K562 (cell line): Measurements from ENCODE around the gene EGFL7. TPM values are rescaled to one million over a fixed set of nuclear protein-coding genes. Genes with fewer than 3 reads are reported as not detected.

Source experiments
- ASH1L ChIP-seq: fragments of 450-650 bp; IDR thresholded peaks from 2 replicates; pipeline ENCODE4 v1.6.1; 2018; ENCODE audit warnings: borderline replicate concordance, mild to moderate bottlenecking, low read depth; ENCODE audit not compliant: partially characterized antibody
- ATF2 ChIP-seq: sonication (generic); formaldehyde crosslinking; IDR thresholded peaks from 2 replicates; pipeline ENCODE4 v1.8.1; 2022; ENCODE audit warnings: missing genetic modification reagents
- CXXC5 ChIP-seq: fragments of 250-450 bp; sonication (Bioruptor Pico); IDR thresholded peaks from 2 replicates; pipeline ENCODE4 v1.8.0; 2022; ENCODE audit warnings: inconsistent platforms, mild to moderate bottlenecking, moderate library complexity
- EZH2 ChIP-seq: IDR thresholded peaks from 2 replicates; pipeline ENCODE4 v1.6.1; 2012; ENCODE audit warnings: low read depth, mild to moderate bottlenecking, inconsistent platforms, low read length, borderline replicate concordance
- FOXA1 ChIP-seq: fragments of 450-650 bp; IDR thresholded peaks from 2 replicates; pipeline ENCODE4 v1.6.1; 2016; ENCODE audit warnings: mild to moderate bottlenecking, borderline replicate concordance
- GMEB1 ChIP-seq: fragments of 250-450 bp; sonication (Bioruptor Pico); IDR thresholded peaks from 2 replicates; pipeline ENCODE4 v1.4.0; 2020; ENCODE audit warnings: mild to moderate bottlenecking
- GTF3C2 ChIP-seq: IDR thresholded peaks from 3 replicates; pipeline ENCODE4 v1.6.1; 2011; ENCODE audit warnings: borderline replicate concordance, mild to moderate bottlenecking, moderate library complexity; ENCODE audit not compliant: insufficient read length; ENCODE audit errors: extremely low read depth
- MITF ChIP-seq: IDR thresholded peaks from 2 replicates; pipeline ENCODE4 v1.6.1; 2014; ENCODE audit warnings: antibody characterized with exemption
- MLLT1 ChIP-seq, 2 experiments: fragments of 450-650 bp; IDR thresholded peaks; 2 replicates each; pipeline ENCODE4 v1.6.1; 2016
- POLR3A ChIP-seq: IDR thresholded peaks from 2 replicates; pipeline ENCODE4 v1.6.1; 2011; ENCODE audit warnings: borderline replicate concordance, mild to moderate bottlenecking, moderate library complexity; ENCODE audit not compliant: insufficient read length, insufficient read depth; ENCODE audit errors: extremely low read depth
- PPARD ChIP-seq: fragments of 250-450 bp; sonication (Bioruptor Pico); IDR thresholded peaks from 2 replicates; pipeline ENCODE4 v1.8.0; 2022; ENCODE audit warnings: inconsistent platforms, mild to moderate bottlenecking, moderate library complexity
- RBFOX2 ChIP-seq: fragments of 200-400 bp; formaldehyde crosslinking; IDR thresholded peaks from 2 replicates; pipeline ENCODE4 v1.6.1; 2017; ENCODE audit warnings: low read depth, mild to moderate bottlenecking, low read length, moderate library complexity
- RBM17 ChIP-seq: fragments of 200-400 bp; formaldehyde crosslinking; IDR thresholded peaks from 2 replicates; pipeline ENCODE4 v1.6.1; 2017; ENCODE audit warnings: low read depth, mild to moderate bottlenecking, low read length, borderline replicate concordance
- SRSF7 ChIP-seq: fragments of 200-400 bp; formaldehyde crosslinking; optimal IDR thresholded peaks from 2 replicates; pipeline ENCODE3; 2017; ENCODE audit warnings: mild to moderate bottlenecking, low read depth, low read length
- ZFP30 ChIP-seq: fragments of 250-450 bp; sonication (Bioruptor Pico); IDR thresholded peaks from 2 replicates; pipeline ENCODE4 v1.8.0; 2022; ENCODE audit warnings: moderate library complexity, mild to moderate bottlenecking, inconsistent platforms, borderline replicate concordance
- ZNF511 ChIP-seq: sonication (generic); formaldehyde crosslinking; IDR thresholded peaks from 2 replicates; pipeline ENCODE4 v1.8.0; 2022; ENCODE audit warnings: mild to moderate bottlenecking, missing genetic modification reagents
- polyA plus RNA-seq, 8 experiments: library from polyadenylated mRNA; depleted of rRNA in 4 of 8; stranded (reverse) in 5 of 8; unstranded in 3 of 8; fragments of >200 nt; fragmentation: Nextera tagmentation in 2 of 8; fragmentation: Illumina TruSeq in 1 of 8; extraction: Ambion mirVana in 2 of 8; extraction: Trizol in 1 of 8; gene quantifications; 2 replicates each; pipeline versions ENCODE4 v1.2.1 to v1.2.3, GENCODE V29; 2011 to 2014; ENCODE audit warnings: inconsistent platforms in 1 of 8, missing spikeins in 1 of 8
- total RNA-seq, 7 experiments: library from RNA; depleted of rRNA in 6 of 7; stranded (reverse); fragments of >200 nt in 6 of 7; fragmentation: Illumina TruSeq in 2 of 7; extraction: Trizol in 2 of 7; gene quantifications; 2 replicates each; pipeline versions ENCODE4 v1.2.1 to v1.2.3, GENCODE V29; 2011 to 2021; ENCODE audit warnings: low replicate concordance in 1 of 7

EGFL7 gene
- total and polyA plus RNA-seq, 9 of the 15 experiments (the other 6 are each of a cell fraction or from before 2014, with no cell fraction given): 1.5 to 286 (median 55.5) TPM

- TF ChIP-seq MLLT1 (IDR thresholded peaks at IDR 0.05) (peak; percentile 17 to 60; a peak in 2 of 4 replicates), EZH2 (no peak), FOXA1 (no peak), RBFOX2 (peak; percentile 99), GTF3C2 (no peak), POLR3A (no peak), PPARD (CRISPR knock-in tag) (no peak), MITF (no peak; the same call in 1 of the 2 replicates), CXXC5 (CRISPR knock-in tag) (peak; percentile 99), SRSF7 (no peak), ZFP30 (no peak), GMEB1 (CRISPR knock-in tag) (no peak), ATF2 (CRISPR knock-in tag) (no peak), RBM17 (no peak), ASH1L (no peak), ZNF511 (CRISPR knock-in tag) (no peak)
Measured at GRCh38 chr9:136662656-136663581, at the start of gene EGFL7 (continued).
